Adrenal gland (tissue), 5 donors: ENCODE data around the gene LGI2.

Source experiments
- POLR2A ChIP-seq, 2 donors: fragments of 450-650 bp; IDR thresholded peaks; one replicate each; pipeline ENCODE4 v1.6.1; 2017; ENCODE audit warnings: antibody characterized with exemption in 2 of 2, mild to moderate bottlenecking in 2 of 2, moderate library complexity in 1 of 2
- TF ChIP-seq, protein P1 (sequence below), 6 experiments: fragments of 450-650 bp in 4 of 6; fragments of 200-600 bp in 2 of 6; sonication (generic) in 1 of 6; IDR thresholded peaks; 1 replicate in 5 of 6; 2 replicates in 1 of 6; pipeline versions ENCODE4 v1.5.1 to v1.8.0; 2016 to 2021; ENCODE audit warnings: antibody characterized with exemption in 6 of 6, mild to moderate bottlenecking in 2 of 6, moderate library complexity in 1 of 6
- donor health status: DM: no; HTN: no; CAD: no.

DNA sequence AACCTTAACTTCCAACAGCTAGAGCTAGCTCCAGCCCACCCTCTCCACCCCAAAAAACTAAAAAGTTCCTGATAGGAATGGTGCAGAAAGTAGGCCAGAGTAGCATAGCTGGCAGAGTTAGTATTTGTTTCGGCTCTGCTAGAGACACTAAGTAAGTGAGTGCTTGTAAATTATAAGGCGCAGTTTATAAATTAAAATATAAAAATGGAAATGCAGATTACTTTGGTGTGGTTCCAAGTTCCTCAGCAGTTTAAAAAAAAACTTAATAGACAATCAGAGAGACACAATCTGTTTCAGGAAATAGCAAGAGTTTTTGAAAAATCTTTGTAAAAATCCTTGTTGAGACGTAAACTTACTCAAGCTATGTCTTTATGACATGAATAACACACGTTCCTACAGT lies 2.8 kb upstream of the LGI2 start:
- TF ChIP-seq, protein P1, sequence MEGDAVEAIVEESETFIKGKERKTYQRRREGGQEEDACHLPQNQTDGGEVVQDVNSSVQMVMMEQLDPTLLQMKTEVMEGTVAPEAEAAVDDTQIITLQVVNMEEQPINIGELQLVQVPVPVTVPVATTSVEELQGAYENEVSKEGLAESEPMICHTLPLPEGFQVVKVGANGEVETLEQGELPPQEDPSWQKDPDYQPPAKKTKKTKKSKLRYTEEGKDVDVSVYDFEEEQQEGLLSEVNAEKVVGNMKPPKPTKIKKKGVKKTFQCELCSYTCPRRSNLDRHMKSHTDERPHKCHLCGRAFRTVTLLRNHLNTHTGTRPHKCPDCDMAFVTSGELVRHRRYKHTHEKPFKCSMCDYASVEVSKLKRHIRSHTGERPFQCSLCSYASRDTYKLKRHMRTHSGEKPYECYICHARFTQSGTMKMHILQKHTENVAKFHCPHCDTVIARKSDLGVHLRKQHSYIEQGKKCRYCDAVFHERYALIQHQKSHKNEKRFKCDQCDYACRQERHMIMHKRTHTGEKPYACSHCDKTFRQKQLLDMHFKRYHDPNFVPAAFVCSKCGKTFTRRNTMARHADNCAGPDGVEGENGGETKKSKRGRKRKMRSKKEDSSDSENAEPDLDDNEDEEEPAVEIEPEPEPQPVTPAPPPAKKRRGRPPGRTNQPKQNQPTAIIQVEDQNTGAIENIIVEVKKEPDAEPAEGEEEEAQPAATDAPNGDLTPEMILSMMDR (IDR thresholded peaks at IDR 0.05) = no peak
- TF ChIP-seq POLR2A (IDR thresholded peaks at IDR 0.05) = no peak
